ENCODE data around the gene CDKAL1.

CDKAL1 gene

DNA sequence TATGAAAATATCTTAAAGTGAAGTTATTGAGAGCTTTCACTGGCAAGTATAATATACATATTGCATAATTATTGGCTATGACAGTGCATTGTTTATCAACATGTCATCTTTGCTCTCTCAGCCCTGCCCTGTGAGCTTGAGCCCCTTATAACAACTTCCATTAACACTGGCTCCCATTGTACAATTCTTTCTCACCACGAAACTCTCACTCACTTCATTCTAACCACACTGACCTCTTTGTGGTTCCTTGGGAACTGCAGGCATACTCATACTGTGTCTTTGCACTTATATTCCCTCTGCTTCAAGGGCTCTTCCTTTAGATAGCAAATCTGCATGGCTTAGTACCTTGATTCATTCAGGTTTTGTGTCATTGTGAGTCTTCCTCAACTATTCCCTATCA, 411.8 kb downstream of the CDKAL1 start:
- Histone ChIP-seq H3K27ac (no peak overlapping the region), H3K36me3 (replicated peaks) (no peaks in the 10 kb centered on the region), H3K27me3 (replicated peaks) (no peaks in the 10 kb centered on the region), H3K4me3 (ENCODE audit: low read depth, low read length) (no peak overlapping the region)
- in situ Hi-C loops (cut with HindIII; ENCODE audit: low pct_ligation_motif_present, low sequenced_read_pairs) = no loop called here
- peak; percentile 38 for DNase-seq
- TF ChIP-seq, protein P1, sequence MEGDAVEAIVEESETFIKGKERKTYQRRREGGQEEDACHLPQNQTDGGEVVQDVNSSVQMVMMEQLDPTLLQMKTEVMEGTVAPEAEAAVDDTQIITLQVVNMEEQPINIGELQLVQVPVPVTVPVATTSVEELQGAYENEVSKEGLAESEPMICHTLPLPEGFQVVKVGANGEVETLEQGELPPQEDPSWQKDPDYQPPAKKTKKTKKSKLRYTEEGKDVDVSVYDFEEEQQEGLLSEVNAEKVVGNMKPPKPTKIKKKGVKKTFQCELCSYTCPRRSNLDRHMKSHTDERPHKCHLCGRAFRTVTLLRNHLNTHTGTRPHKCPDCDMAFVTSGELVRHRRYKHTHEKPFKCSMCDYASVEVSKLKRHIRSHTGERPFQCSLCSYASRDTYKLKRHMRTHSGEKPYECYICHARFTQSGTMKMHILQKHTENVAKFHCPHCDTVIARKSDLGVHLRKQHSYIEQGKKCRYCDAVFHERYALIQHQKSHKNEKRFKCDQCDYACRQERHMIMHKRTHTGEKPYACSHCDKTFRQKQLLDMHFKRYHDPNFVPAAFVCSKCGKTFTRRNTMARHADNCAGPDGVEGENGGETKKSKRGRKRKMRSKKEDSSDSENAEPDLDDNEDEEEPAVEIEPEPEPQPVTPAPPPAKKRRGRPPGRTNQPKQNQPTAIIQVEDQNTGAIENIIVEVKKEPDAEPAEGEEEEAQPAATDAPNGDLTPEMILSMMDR (IDR thresholded peaks at IDR 0.05; ENCODE audit: low read depth, low read length, missing control alignments) = peak; percentile 30

DNA sequence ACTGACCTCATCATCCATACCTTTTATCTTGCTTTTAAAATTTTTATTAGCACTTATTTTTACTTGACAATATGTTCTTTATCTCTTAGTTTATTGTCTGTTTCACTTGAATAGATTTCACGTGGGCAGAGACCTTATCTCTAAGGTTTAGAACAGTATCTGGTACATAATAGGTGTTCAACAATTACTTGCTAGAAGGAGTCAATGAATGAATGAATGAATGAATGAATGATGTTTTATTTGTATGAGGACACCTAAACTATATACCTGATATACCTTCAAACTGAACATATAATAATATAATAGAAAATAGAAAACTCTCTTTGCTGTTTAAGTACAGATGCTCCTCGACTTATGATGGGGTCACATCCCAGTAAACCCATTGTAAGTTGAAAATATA, 412.6 kb downstream of the CDKAL1 start:
- TF ChIP-seq, protein P1 (IDR thresholded peaks at IDR 0.05; ENCODE audit: low read depth, low read length, missing control alignments) = no peak
- Histone ChIP-seq H3K27ac (no peak overlapping the region), H3K27me3 (replicated peaks) (no peaks in the 10 kb centered on the region), H3K4me3 (ENCODE audit: low read depth, low read length) (no peak overlapping the region), H3K36me3 (replicated peaks) (no peaks in the 10 kb centered on the region)
- in situ Hi-C loops (cut with HindIII; ENCODE audit: low pct_ligation_motif_present, low sequenced_read_pairs) = no loop called here
- no peak for DNase-seq

DNA sequence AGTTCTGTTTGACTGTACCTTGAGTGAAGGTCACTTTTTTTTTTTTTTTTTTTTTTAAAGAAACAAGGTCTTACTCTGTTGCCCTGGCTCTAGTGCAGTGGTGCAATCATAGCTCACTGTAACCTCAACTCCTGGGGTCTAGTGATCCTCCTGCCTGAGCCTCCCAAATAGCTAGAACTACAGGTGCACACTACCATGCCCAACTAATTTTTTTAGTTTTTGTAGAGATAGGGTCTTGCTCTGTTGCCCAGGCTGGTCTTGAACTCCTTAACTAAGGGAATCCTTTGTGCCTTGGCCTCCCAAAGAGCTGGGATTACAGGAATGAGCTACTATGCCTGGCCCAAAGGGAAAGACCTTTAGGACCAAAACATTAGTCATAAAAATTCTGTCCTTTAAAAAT, 413.7 kb downstream of the CDKAL1 start:
- no peak overlapping the region for H3K27ac ChIP-seq
- TF ChIP-seq, protein P1 (IDR thresholded peaks at IDR 0.05; ENCODE audit: low read depth, low read length, missing control alignments) = no peak
- DNase-seq = no peak
- no peak overlapping the region for H3K4me3 ChIP-seq (ENCODE audit: low read depth, low read length)
- H3K27me3 ChIP-seq (replicated peaks) = no peaks in the 10 kb centered on the region
- H3K36me3 ChIP-seq (replicated peaks) = no peaks in the 10 kb centered on the region
- in situ Hi-C loops (cut with HindIII; ENCODE audit: low pct_ligation_motif_present, low sequenced_read_pairs) = no loop called here

DNA sequence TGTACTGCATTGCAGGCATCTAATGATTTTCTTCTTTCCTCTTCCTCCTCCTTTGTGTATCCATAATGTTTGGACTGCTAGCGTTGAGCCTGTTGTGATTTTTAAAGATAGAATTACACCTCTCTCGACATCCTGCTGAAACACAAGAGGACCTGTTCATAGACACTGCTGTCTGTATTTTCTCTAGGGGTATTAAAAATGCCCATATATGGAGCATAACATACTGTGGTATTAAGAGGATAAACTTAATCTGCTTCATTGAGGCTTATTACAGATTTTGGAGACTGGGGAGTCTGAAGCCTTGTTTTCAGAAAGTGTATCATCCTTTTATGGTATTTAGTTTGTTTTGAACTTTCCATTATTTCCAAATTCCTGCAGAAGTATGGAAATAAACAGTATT, 414.3 kb downstream of the CDKAL1 start:
- H3K27ac ChIP-seq = no peak overlapping the region
- TF ChIP-seq, protein P1 (IDR thresholded peaks at IDR 0.05; ENCODE audit: low read depth, low read length, missing control alignments) = no peak
- no peak overlapping the region for H3K4me3 ChIP-seq (ENCODE audit: low read depth, low read length)
- H3K36me3 ChIP-seq (replicated peaks) = no peaks in the 10 kb centered on the region
- in situ Hi-C loops (cut with HindIII; ENCODE audit: low pct_ligation_motif_present, low sequenced_read_pairs) = no loop called here
- DNase-seq = no peak
- no peaks in the 10 kb centered on the region for H3K27me3 ChIP-seq (replicated peaks)

DNA sequence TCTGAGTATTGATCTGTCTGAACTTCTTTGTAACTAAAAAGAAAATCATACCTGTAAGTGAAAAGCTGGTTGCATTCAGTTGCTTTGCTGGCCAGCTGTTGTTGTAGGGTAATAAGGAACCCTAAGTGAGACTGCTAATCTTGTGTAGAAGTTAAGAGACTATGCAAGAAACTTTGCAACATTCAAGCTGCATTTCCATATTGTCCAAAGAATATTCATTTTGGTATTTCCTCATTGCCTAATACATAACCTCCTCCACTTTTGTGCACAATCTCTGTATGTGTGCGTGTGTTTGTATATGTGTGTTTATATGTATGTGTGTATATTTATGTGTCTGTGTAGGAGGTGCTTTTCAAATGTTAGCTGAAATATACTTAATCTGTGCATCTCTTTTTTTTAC, 414.9 kb downstream of the CDKAL1 start:
- no peak overlapping the region for H3K27ac ChIP-seq
- H3K27me3 ChIP-seq (replicated peaks) = no peaks in the 10 kb centered on the region
- in situ Hi-C loops (cut with HindIII; ENCODE audit: low pct_ligation_motif_present, low sequenced_read_pairs) = no loop called here
- TF ChIP-seq, protein P1 (IDR thresholded peaks at IDR 0.05; ENCODE audit: low read depth, low read length, missing control alignments) = no peak
- no peak overlapping the region for H3K4me3 ChIP-seq (ENCODE audit: low read depth, low read length)
- no peaks in the 10 kb centered on the region for H3K36me3 ChIP-seq (replicated peaks)
- DNase-seq = no peak

DNA sequence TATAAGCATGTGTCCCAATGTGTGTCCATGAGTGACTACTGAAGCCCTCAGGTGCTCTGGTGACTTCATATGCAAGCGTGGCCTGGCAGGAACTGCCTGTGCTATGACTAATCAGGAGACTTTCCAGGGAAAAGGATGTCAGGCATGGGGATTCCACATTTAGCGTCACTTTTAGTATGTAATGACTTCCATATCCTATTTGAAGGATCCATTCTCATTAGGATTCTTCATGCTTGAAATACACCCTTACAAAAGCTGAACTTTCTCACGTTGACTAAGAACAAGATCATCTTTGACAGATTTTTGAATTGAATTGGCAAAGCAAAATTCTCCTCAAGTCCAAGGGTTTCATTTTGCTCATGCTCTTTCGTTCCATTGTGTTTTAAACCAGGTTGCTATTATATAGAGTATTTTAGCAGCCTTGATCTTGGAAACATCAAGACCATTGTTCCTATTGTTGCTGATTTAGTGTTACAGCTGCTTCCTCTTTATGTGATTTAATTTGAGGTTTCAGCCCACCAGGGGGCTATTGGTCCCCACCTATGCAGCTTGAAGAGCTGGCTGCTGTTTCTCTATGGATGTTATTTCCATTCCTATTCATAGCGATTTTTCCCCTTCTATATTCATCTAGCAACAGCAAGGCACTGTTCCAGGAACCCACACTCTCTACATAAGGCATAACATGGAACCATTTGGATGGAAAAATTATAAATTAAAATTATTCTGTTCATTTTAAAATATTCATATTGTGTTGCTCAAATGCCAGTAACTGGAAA, 418.6 kb downstream of the CDKAL1 start:
- TF ChIP-seq, protein P1 (IDR thresholded peaks at IDR 0.05; ENCODE audit: low read depth, low read length, missing control alignments) = peak; percentile 35
- DNase-seq = peak; percentile 60
- Histone ChIP-seq H3K27ac (no peak overlapping the region), H3K4me3 (ENCODE audit: low read depth, low read length) (no peak overlapping the region), H3K36me3 (replicated peaks) (no peaks in the 10 kb centered on the region), H3K27me3 (replicated peaks) (no peaks in the 10 kb centered on the region)
- in situ Hi-C loops (cut with HindIII; ENCODE audit: low pct_ligation_motif_present, low sequenced_read_pairs) = no loop called here

Data from brain microvascular endothelial cell (primary cell).